Stimulated activated CD8-positive, alpha-beta memory T cell treated with anti-CD3 and anti-CD28 coated beads, Interleukin-7, amount 100 ng/mL, for 24 hours (primary cell): Measurements from ENCODE around the gene HOXD13.
A peak's percentile ranks its signal among the peaks of the same experiment; 100 is the strongest.

Source experiments
- DNase-seq: peaks from one replicate; pipeline ENCODE4 v3.0.0-alpha.2; 2020; ENCODE audit warnings: low read depth

HOXD13 gene

DNA sequence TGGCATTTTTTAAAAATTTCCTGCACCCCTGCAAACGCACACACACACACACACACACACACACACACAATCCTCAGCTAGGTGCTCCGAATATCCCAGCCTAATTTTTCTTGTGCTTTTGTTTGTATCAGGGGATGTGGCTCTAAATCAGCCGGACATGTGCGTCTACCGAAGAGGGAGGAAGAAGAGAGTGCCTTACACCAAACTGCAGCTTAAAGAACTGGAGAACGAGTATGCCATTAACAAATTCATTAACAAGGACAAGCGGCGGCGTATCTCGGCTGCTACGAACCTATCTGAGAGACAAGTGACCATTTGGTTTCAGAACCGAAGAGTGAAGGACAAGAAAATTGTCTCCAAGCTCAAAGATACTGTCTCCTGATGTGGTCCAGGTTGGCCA lies 1.8 kb downstream of the HOXD13 start:
- DNase-seq = no peak

GRCh38 chr2:176095421-176095820 lies 2.9 kb downstream of the HOXD13 start:
- no peak for DNase-seq

DNA sequence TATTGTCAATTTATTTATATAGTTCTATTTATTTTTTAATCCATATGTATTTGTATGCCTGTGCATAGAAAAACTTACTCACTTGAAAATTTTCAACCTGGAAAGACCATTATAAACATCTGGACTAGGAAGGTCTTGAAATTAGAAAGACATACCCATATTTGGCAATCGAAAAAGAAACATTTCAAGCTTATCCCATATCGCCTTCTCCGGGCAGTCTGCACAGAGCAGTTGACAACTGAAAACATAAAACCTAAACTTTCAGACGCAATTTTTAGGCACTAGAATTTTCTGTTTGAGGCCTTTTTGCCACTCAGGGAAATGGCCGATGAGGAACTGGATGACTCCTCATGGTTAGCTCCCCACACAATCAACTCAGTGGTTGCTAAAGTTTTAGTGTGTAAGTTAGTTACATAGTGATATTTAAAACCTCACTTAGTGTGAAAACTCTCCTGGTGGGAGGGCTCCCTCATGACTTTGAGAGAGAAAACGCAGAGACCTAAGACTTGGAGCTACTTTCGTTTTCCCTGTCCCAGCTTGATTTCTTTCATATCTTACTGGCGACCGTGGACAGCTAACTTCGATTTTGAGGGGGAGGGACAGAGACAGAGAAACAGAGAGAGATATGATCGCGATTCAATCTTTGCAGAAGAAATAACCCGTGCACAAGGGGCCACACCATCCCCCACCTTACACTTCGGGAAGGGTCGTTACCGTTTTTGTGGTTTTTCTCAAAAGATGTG lies 3.9 kb downstream of the HOXD13 start:
- no peak for DNase-seq

GRCh38 chr2:176096986-176097819 lies 4.7 kb downstream of the HOXD13 start:
- peak; percentile 30 for DNase-seq

DNA sequence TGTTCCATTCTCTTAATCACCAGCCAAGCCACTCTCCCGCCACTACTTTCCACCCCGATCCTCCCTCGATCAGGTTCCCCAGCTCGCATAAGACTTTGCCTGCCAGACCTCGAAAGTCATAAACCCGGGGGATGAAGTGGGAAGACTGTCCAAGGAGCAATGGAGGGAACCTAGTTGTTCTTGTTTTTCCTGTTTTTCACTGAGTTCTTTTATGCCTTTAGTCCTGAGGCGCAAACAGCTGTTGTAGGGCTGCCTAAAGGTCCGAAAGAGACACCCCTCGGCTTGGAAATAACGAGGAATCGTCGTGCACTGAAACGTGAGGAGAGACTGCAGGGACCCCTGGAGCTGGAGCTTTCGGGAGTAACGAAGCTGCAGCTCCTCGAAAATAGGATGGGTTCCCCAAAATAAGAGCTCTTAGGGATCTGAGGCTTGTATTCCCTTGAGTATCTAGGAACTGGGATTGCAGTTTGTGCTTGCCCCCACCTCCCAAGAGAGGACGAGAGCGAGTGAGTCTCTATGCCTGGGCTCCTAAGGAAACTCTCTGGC lies 5.4 kb downstream of the HOXD13 start:
- no peak for DNase-seq

GRCh38 chr2:176098366-176099158 lies 6.0 kb downstream of the HOXD13 start:
- DNase-seq = no peak

DNA sequence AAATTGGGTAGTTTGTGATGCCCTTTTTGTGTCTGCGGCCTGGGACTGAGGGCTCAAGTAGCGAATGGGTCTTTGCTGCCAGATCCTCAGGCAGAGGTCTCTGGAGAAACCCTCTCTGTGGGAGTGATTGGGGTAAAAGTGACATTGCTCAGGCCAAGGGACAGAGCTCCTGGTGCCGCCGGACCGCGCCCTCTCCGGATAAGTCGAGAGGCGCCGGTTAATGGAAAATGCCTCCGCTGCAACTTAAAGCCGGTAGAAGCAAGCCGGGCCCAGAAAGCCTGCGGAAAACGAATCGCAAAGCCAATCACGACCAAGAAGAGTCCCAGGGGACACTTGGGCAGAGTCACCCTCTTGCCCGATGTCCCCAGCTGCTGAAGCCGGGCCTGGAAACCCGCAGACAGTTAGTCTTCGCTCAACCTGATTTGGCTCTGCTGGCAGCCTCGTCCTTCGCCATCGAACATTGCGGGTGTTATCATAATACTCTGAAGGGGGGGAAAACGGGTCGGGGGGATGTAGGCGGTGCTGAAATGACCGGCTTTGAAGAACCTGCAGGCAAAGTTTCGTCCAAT lies 6.7 kb downstream of the HOXD13 start:
- no peak for DNase-seq

GRCh38 chr2:176099728-176100546 lies 7.4 kb downstream of the HOXD13 start, which contains the start of gene HOXD12:
TSS of gene HOXD12 (plus strand) at chr2:176099795. CDS start at chr2:176099802, 7 bp downstream.
- DNase-seq = no peak

DNA sequence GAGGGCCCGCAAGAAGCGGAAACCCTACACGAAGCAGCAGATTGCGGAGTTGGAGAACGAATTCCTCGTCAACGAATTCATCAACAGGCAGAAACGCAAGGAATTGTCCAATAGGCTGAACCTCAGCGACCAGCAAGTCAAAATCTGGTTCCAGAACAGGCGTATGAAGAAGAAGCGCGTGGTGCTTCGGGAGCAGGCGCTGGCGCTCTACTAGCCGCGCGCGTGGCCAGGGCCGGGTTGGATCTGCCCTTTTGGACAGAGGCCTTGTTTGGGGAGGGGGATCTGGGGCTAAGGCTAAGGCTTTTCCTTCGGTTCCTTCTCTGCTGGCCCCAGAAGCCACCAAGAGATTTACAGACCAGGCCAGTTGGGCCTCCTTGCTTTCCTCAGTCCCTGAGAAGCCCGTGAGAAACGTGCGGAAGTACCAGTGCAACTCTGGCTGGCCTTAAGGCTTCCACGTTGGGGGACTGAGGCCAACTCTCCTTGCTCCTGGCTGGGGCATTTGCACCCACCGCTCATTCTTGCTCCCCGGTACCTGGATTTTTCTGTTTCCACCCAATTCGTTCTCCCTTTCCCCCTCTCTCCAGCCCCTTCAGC lies 8.1 kb downstream of the HOXD13 start:
- DNase-seq = no peak

DNA sequence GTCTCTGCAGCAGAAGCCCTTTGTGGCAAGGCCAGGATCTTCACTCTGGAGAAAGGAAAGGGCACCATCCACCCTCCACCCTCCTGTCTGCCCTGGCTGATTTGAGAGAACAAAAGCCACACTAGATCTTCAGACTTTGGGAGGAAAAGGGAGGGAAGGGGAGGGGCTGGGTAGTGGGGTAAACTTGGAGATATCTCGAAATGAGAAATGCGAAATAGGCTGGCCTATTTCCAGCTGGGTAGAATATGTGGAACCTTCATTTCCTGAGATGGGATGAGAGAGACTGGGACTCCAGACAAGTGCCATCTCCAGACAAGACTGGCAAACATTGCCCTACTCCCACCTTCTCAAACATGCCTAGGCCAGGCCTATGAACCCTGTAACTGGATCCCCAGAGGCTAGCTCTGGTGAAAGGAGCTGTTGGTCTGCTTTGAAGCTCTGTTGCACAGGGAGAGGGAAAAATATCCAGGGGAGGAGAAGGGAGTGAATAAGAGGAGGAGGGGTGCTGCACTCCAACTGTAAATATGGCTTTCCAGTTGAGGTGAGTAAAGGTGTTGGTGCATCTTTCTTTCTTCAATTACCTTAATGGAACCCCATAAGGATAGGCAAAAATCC lies 8.8 kb downstream of the HOXD13 start:
- no peak for DNase-seq

GRCh38 chr2:176101842-176102241 lies 9.3 kb downstream of the HOXD13 start:
- no peak for DNase-seq

DNA sequence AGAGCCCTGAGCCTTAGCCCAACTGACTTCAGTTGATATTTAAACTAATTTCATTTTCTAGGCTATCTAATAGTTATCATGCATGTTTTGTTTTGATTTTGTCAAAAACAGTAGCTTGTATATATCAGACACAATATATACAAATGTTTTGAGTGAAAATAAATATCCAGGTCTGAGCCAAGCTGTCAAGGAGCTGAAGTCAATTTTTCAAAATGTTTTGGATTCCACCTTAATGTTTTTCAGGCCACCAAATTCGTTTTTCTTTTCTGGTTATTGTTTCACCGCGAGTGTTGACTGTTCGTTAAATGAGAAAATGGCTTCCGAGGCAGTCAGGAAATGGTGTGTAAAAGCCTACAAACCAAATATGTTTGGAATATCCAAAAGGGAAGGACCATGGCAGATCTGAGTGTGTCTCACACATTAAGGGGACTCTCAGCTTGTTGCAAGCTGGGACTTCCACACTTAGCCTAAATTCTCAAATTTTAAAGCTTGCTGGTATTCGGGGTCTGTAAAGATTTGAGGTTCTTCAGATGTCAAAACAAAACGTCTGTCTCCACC lies 9.9 kb downstream of the HOXD13 start:
- no peak for DNase-seq

GRCh38 chr2:176103194-176103593 lies 10.7 kb downstream of the HOXD13 start:
- no peak for DNase-seq

DNA sequence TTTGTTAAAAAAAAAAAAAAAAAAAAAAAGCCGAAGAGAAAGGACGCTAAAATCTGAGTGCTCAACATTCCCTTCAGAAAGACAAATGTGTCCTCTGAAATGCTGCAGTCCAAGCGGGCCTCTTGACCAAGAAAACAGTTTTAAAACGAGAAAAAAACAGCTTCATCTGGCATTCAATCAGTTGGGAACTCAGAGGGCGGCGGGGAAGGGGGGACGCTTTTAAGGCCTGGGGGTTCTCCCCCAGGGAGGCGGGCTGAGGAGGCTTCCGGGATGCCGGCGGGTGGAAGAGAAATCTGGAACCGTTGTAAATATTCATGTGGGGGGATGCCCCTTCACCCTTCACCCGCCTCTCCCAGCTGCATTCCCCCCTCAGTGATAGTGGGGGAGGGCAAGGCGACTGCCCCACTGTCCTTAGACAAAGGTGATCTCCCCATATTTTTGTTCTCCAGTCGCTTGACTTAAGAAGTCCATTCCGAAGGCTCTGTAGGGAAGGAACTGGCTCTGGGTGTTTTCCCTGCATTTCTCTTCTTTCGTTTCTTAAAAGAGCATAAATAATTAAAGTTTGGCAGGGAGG lies 11.3 kb downstream of the HOXD13 start:
- no peak for DNase-seq

DNA sequence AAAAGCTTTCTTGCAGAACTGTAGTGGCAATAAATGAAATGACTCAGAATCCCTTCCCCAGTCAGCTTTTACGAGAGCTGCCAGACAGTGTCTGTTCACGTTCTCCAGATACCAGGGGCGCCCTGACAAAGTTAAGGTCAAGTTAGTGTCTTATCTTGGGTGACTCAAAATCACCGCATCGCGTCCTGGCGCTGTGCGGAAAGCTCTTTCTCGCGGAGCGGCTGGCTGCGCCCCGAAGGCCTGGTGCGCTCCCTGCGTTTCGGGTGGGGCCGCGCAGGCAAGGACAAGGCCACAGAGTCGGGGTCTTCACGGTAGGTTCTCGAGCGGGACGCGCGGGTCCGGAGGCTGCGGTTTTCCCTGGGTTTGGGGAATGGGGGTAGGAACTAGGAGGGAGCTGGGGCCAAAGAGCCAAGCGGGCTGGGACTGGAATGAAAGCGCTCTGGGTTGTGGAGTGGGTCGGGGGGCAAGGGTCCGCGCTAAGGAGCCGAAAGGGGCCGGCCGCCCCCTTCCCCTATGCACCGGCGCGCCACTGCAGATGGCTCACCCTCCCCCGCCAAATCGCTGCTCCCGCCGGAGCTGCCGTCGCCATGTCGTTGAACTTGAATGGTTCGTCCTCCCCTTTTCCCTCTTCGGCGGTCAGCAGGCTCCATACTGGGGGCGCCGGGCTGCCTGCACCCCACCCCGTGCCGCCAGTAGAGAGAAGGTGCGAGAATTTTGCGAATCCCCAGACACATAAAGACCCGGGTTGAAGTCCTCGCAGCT lies 12.0 kb downstream of the HOXD13 start:
- no peak for DNase-seq

GRCh38 chr2:176105078-176105729 lies 12.7 kb downstream of the HOXD13 start:
- no peak for DNase-seq

- no peak for DNase-seq
Observed at GRCh38 chr2:176105730-176106580, 13.4 kb downstream of the HOXD13 start.
